Measurements from ENCODE around the gene WNT11. TPM values are rescaled to one million over a fixed set of nuclear protein-coding genes. Genes with fewer than 3 reads are reported as not detected.

The WNT11 gene
- total and polyA plus RNA-seq, 12 donors: 3.8 to 88.2 (median 32.3) TPM

DNA sequence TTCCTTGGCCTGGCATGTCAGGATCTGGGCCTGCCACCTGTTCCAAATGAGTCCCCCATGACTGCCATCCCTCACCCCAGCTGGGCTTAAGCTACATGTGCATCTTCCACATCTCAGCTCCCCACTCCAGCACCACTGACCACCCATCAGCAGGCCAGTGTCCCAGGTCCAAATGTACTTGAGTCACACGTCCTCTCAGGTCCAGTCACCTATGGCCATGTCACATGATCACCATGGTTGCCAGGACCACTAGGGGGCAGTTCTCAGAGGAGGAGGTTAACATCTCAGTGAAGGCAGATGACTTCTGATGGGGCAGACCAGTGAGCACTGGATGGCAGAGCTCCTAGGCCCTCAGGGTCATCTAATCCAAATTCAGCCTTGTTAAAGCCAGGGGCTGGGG, 41.9 kb upstream of the WNT11 start:
- no peaks in the 10 kb centered on the region for H3K9me3 ChIP-seq (replicated peaks in 1 of 3)

DNA sequence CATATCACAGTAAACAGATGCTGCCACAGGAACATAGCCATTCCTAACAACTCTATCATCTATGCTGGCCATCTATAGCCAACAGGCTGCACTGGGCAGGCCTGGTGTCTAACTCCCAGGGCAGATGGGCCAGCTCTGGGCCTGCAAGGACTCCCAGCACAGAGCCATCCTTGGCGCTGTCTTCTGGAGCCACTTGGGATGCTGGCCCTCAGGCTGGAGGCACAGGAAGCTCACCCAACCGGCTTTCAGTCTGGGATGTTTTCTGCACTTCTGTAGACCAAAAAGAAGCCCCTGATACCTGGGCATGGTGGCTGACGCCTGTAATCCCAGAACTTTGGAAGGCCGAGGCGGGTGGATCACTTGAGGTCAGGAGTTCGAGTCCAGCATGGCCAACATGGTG, 40.8 kb upstream of the WNT11 start:
- no peak overlapping the region for H3K4me3 ChIP-seq
- no peak for DNase-seq
- TF ChIP-seq POLR2A (IDR thresholded peaks at IDR 0.05): no peak
- TF ChIP-seq, protein P1, sequence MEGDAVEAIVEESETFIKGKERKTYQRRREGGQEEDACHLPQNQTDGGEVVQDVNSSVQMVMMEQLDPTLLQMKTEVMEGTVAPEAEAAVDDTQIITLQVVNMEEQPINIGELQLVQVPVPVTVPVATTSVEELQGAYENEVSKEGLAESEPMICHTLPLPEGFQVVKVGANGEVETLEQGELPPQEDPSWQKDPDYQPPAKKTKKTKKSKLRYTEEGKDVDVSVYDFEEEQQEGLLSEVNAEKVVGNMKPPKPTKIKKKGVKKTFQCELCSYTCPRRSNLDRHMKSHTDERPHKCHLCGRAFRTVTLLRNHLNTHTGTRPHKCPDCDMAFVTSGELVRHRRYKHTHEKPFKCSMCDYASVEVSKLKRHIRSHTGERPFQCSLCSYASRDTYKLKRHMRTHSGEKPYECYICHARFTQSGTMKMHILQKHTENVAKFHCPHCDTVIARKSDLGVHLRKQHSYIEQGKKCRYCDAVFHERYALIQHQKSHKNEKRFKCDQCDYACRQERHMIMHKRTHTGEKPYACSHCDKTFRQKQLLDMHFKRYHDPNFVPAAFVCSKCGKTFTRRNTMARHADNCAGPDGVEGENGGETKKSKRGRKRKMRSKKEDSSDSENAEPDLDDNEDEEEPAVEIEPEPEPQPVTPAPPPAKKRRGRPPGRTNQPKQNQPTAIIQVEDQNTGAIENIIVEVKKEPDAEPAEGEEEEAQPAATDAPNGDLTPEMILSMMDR (IDR thresholded peaks at IDR 0.05): no peak
- no peaks in the 10 kb centered on the region for H3K27me3 ChIP-seq
- no peaks in the 10 kb centered on the region for H3K9me3 ChIP-seq (replicated peaks in 1 of 3)
- WGBS, 4 donors: 82 to 97% (median 96%) methylated on average over 5 to 6 of the region's 6 CpGs
- H3K36me3 ChIP-seq (replicated peaks in 1 of 2): no peaks in the 10 kb centered on the region
- H3K27ac ChIP-seq: no peak overlapping the region
- H3K4me1 ChIP-seq (replicated peaks in 1 of 2): no peaks in the 10 kb centered on the region
- intact Hi-C loops (cut with DNase I): no loop called here

More for the DNA sequence above, 41.9 kb upstream of the WNT11 start:
- no peaks in the 10 kb centered on the region for H3K27me3 ChIP-seq
- no peaks in the 10 kb centered on the region for H3K36me3 ChIP-seq (replicated peaks in 1 of 2)
- WGBS, 4 donors: 56 to 70% (median 68%) methylated on average over 1 of the region's 1 CpG; no CpG with 5 or more reads in 1 of the 4 donors
- intact Hi-C loops (cut with DNase I): no loop called here
- H3K4me1 ChIP-seq (replicated peaks in 1 of 2): no peaks in the 10 kb centered on the region
- no peak overlapping the region for H3K27ac ChIP-seq
- TF ChIP-seq, protein P1 (IDR thresholded peaks at IDR 0.05): no peak
- TF ChIP-seq POLR2A (IDR thresholded peaks at IDR 0.05): no peak
- no peak overlapping the region for H3K4me3 ChIP-seq
- peak in 2 of 7 donors; percentile 26 to 38 for DNase-seq

DNA sequence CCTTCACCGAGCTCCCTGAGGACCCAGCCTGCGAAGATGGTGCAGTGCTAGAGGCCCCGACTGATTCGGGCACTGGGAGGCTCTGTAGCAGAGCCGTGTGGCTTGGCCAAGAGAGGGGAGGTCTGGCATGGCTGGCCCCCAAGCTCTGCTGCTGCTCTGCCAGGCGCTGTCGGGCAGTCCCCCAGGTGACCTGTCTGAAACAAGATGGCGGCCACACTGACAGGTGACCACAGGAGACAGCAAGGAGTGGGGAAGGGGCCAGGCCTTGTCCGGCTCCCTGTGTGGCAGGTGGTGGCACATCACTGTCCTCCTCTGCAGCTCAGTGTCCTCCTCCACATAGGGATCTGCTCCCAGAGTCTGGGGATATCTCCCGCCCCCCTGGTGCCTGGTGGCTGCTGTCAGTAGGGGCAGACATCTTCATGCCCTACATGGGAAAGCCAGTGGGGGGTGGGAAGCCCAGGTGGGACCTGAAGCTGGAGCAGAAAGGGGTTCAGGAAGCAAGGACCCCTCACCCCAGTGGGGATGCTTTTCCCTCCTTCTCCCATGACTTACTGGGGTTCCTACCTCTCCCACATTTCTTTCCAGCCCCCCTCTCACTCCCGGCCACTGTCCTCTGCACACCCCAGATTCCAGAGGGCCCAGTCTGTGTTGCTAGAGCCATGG, 40.1 kb upstream of the WNT11 start:
- DNase-seq: no peak
- TF ChIP-seq, protein P1 (IDR thresholded peaks at IDR 0.05): no peak
- Histone ChIP-seq H3K36me3 (replicated peaks in 1 of 2) (no peaks in the 10 kb centered on the region), H3K4me3 (no peak overlapping the region), H3K27me3 (no peaks in the 10 kb centered on the region), H3K4me1 (replicated peaks in 1 of 2) (no peaks in the 10 kb centered on the region), H3K27ac (no peak overlapping the region), H3K9me3 (replicated peaks in 1 of 3) (no peaks in the 10 kb centered on the region)
- intact Hi-C loops (cut with DNase I): no loop called here
- WGBS, 4 donors: 95 to 97% (median 96%) methylated on average over 6 to 11 of the region's 11 CpGs

DNA sequence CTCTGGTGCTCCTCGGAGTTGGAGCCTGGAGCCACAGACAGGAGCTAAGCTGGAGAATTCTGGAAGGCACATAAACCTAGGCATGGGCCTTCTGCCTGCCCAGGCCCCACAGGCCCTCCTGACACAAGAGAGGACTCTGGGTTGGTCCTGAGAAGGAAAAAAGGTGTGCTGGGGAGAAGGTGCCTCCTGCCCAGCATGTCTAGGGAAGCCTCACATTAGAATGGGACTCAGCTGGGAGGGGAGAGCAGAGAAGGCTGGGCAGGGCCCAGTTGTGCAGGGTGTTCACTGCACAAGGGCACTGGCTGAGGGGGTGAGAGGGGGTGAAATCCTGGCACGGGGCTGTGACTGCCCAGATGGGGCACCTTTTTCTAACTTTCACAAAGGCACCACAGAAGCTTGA, 39.4 kb upstream of the WNT11 start:
- no peak overlapping the region for H3K4me3 ChIP-seq
- no peak for TF ChIP-seq POLR2A (IDR thresholded peaks at IDR 0.05)
- TF ChIP-seq, protein P1 (IDR thresholded peaks at IDR 0.05): no peak
- intact Hi-C loops (cut with DNase I): no loop called here
- DNase-seq: no peak
- H3K36me3 ChIP-seq (replicated peaks in 1 of 2): no peaks in the 10 kb centered on the region
- no peaks in the 10 kb centered on the region for H3K27me3 ChIP-seq
- H3K4me1 ChIP-seq (replicated peaks in 1 of 2): no peaks in the 10 kb centered on the region
- H3K27ac ChIP-seq: no peak overlapping the region
- H3K9me3 ChIP-seq (replicated peaks in 1 of 3): no peaks in the 10 kb centered on the region
- 87 to 100% (median 94%) methylated on average over 1 to 2 of the region's 2 CpGs for WGBS, 4 donors

Measured in adrenal gland (tissue), 12 donors.